ENCODE data around the gene LEFTY2.

Gene LEFTY2

GRCh38 chr1:225911191-225912130, 29.6 kb downstream of the LEFTY2 start:
- no peak for TF ChIP-seq CTCF (conservative IDR thresholded peaks at IDR 0.05; ENCODE audit: low read length)
- no peak for TF ChIP-seq EZH2phosphoT487 (IDR thresholded peaks at IDR 0.05; ENCODE audit: borderline replicate concordance)
- Histone ChIP-seq H3K27me3 (ENCODE audit: insufficient read depth, low read length, poor library complexity, severe bottlenecking) (no peaks in the 10 kb centered on the region), H3F3A (ENCODE audit: low read depth) (no peaks in the 10 kb centered on the region), H4K20me1 (ENCODE audit: insufficient read depth, low read length, poor library complexity, severe bottlenecking) (no peaks in the 10 kb centered on the region), H3K9me3 (ENCODE audit: insufficient read depth, low read depth, low read length) (no peaks in the 10 kb centered on the region), H3K4me3 (ENCODE audit: low read length, poor library complexity, severe bottlenecking) (no peak overlapping the region), H3K36me3 (ENCODE audit: insufficient read depth, low read length) (no peaks in the 10 kb centered on the region), H3K9ac (ENCODE audit: low read depth, low read length, poor library complexity, severe bottlenecking) (no peak overlapping the region), H3K4me1 (ENCODE audit: insufficient read depth, low read length, poor library complexity, severe bottlenecking) (no peaks in the 10 kb centered on the region), H3K4me2 (ENCODE audit: low read depth, low read length, poor library complexity, severe bottlenecking) (no peak overlapping the region), H3K79me2 (ENCODE audit: insufficient read depth, low read length) (no peaks in the 10 kb centered on the region), H2AFZ (ENCODE audit: low read length) (no peak overlapping the region), H3K9me2 (replicated peaks; ENCODE audit: low read depth, low read length) (no peaks in the 10 kb centered on the region)

GRCh38 chr1:225909477-225909876, 31.5 kb downstream of the LEFTY2 start:
- TF ChIP-seq EZH2phosphoT487 (IDR thresholded peaks at IDR 0.05; ENCODE audit: borderline replicate concordance): no peak
- no peaks in the 10 kb centered on the region for H3K4me1 ChIP-seq (ENCODE audit: insufficient read depth, low read length, poor library complexity, severe bottlenecking)
- no peaks in the 10 kb centered on the region for H3K27me3 ChIP-seq (ENCODE audit: insufficient read depth, low read length, poor library complexity, severe bottlenecking)
- H3K9me3 ChIP-seq (ENCODE audit: insufficient read depth, low read depth, low read length): no peaks in the 10 kb centered on the region
- H3F3A ChIP-seq (ENCODE audit: low read depth): no peaks in the 10 kb centered on the region
- no peaks in the 10 kb centered on the region for H3K9me2 ChIP-seq (replicated peaks; ENCODE audit: low read depth, low read length)
- no peak overlapping the region for H3K4me3 ChIP-seq (ENCODE audit: low read length, poor library complexity, severe bottlenecking)
- no peaks in the 10 kb centered on the region for H3K79me2 ChIP-seq (ENCODE audit: insufficient read depth, low read length)
- no peaks in the 10 kb centered on the region for H3K36me3 ChIP-seq (ENCODE audit: insufficient read depth, low read length)
- no peak overlapping the region for H3K9ac ChIP-seq (ENCODE audit: low read depth, low read length, poor library complexity, severe bottlenecking)
- H4K20me1 ChIP-seq (ENCODE audit: insufficient read depth, low read length, poor library complexity, severe bottlenecking): no peaks in the 10 kb centered on the region
- no peak overlapping the region for H3K4me2 ChIP-seq (ENCODE audit: low read depth, low read length, poor library complexity, severe bottlenecking)
- H2AFZ ChIP-seq (ENCODE audit: low read length): no peak overlapping the region

GRCh38 chr1:225908773-225909172, 32.2 kb downstream of the LEFTY2 start:
- H3K9ac ChIP-seq (ENCODE audit: low read depth, low read length, poor library complexity, severe bottlenecking): no peak overlapping the region
- no peak overlapping the region for H3K4me3 ChIP-seq (ENCODE audit: low read length, poor library complexity, severe bottlenecking)
- TF ChIP-seq CTCF (conservative IDR thresholded peaks at IDR 0.05; ENCODE audit: low read length): no peak
- TF ChIP-seq EZH2phosphoT487 (IDR thresholded peaks at IDR 0.05; ENCODE audit: borderline replicate concordance): no peak
- H3K4me1 ChIP-seq (ENCODE audit: insufficient read depth, low read length, poor library complexity, severe bottlenecking): no peaks in the 10 kb centered on the region
- H3K4me2 ChIP-seq (ENCODE audit: low read depth, low read length, poor library complexity, severe bottlenecking): no peak overlapping the region
- H3K36me3 ChIP-seq (ENCODE audit: insufficient read depth, low read length): no peaks in the 10 kb centered on the region
- no peaks in the 10 kb centered on the region for H3K9me3 ChIP-seq (ENCODE audit: insufficient read depth, low read depth, low read length)
- H3F3A ChIP-seq (ENCODE audit: low read depth): no peaks in the 10 kb centered on the region
- no peak overlapping the region for H2AFZ ChIP-seq (ENCODE audit: low read length)
- H3K9me2 ChIP-seq (replicated peaks; ENCODE audit: low read depth, low read length): no peaks in the 10 kb centered on the region
- H3K79me2 ChIP-seq (ENCODE audit: insufficient read depth, low read length): no peaks in the 10 kb centered on the region
- no peaks in the 10 kb centered on the region for H4K20me1 ChIP-seq (ENCODE audit: insufficient read depth, low read length, poor library complexity, severe bottlenecking)
- H3K27me3 ChIP-seq (ENCODE audit: insufficient read depth, low read length, poor library complexity, severe bottlenecking): no peaks in the 10 kb centered on the region

Data from Loucy (cell line).